GM23338 (cell line): ENCODE measurements around the gene HNF4A. TPM values are rescaled to one million over a fixed set of nuclear protein-coding genes. Genes with fewer than 3 reads are reported as not detected.

Experiments used
- ATAC-seq: fragments of 200-7000 bp; cut with Tn5 transposase; 3 replicates; pipeline ENCODE4 v1.9.1; 2020
- DNase-seq: peaks from one replicate; pipeline ENCODE4 v3.0.0-alpha.2; 2015; ENCODE audit warnings: low spot score
- H2AFZ ChIP-seq: fragments of 200-600 bp; sonication (generic); 2 replicates; pipeline ENCODE4 v1.8.0; 2016; ENCODE audit warnings: antibody characterized with exemption, mild to moderate bottlenecking, moderate library complexity
- H3F3A ChIP-seq: fragments of 200-600 bp; sonication (generic); replicated peaks from 2 replicates; pipeline ENCODE4 v1.8.0; 2017; ENCODE audit warnings: antibody characterized with exemption, mixed run types, low read depth
- H3K27ac ChIP-seq: fragments of 200-600 bp; sonication (generic); 2 replicates; pipeline ENCODE4 v1.6.1; 2016; ENCODE audit warnings: low read depth
- H3K27me3 ChIP-seq: fragments of 200-600 bp; sonication (generic); 2 replicates; pipeline ENCODE4 v1.8.0; 2016; ENCODE audit warnings: mild to moderate bottlenecking, mixed run types, moderate library complexity; ENCODE audit not compliant: insufficient read depth
- H3K36me3 ChIP-seq: fragments of 200-600 bp; sonication (generic); 2 replicates; pipeline ENCODE4 v1.8.0; 2016; ENCODE audit warnings: mild to moderate bottlenecking; ENCODE audit not compliant: insufficient read depth
- H3K4me1 ChIP-seq: fragments of 200-600 bp; sonication (generic); 2 replicates; pipeline ENCODE4 v1.8.0; 2016; ENCODE audit warnings: mild to moderate bottlenecking, moderate library complexity; ENCODE audit not compliant: insufficient read depth
- H3K4me2 ChIP-seq: fragments of 200-600 bp; sonication (generic); 2 replicates; pipeline ENCODE4 v1.7.1; 2017; ENCODE audit warnings: mixed run types
- H3K4me3 ChIP-seq: fragments of 200-600 bp; sonication (generic); 2 replicates; pipeline ENCODE4 v1.6.1; 2016; ENCODE audit warnings: mixed run types
- H3K79me2 ChIP-seq: fragments of 200-600 bp; sonication (generic); replicated peaks from 2 replicates; pipeline ENCODE4 v1.8.0; 2017; ENCODE audit warnings: mild to moderate bottlenecking; ENCODE audit not compliant: insufficient read depth
- H3K9me2 ChIP-seq: fragments of 200-600 bp; sonication (generic); 2 replicates; pipeline ENCODE4 v1.8.0; 2017; ENCODE audit not compliant: insufficient read depth
- H4K20me1 ChIP-seq: fragments of 200-600 bp; sonication (generic); replicated peaks from 2 replicates; pipeline ENCODE4 v1.8.0; 2017; ENCODE audit warnings: mild to moderate bottlenecking; ENCODE audit not compliant: insufficient read depth
- H3K27ac Mint-ChIP-seq: 2 replicates; pipeline ENCODE4 v1.8.0; 2020; ENCODE audit warnings: inconsistent platforms, mild to moderate bottlenecking, moderate library complexity, mixed read lengths
- H3K27me3 Mint-ChIP-seq: 3 replicates; pipeline ENCODE4 v1.8.0; 2022; ENCODE audit warnings: low read depth, mild to moderate bottlenecking, moderate library complexity, mixed read lengths, inconsistent platforms; ENCODE audit not compliant: insufficient read depth, poor library complexity
- H3K36me3 Mint-ChIP-seq: 3 replicates; pipeline ENCODE4 v1.8.0; 2021; ENCODE audit warnings: low read depth, mild to moderate bottlenecking, inconsistent platforms, moderate library complexity, mixed read lengths
- H3K4me1 Mint-ChIP-seq: 3 replicates; pipeline ENCODE4 v1.8.0; 2020; ENCODE audit warnings: mild to moderate bottlenecking, inconsistent platforms, mixed read lengths
- H3K4me3 Mint-ChIP-seq: 3 replicates; pipeline ENCODE4 v1.8.0; 2021; ENCODE audit warnings: moderate library complexity, mild to moderate bottlenecking, inconsistent platforms, mixed read lengths
- H3K9me3 Mint-ChIP-seq: 3 replicates; pipeline ENCODE4 v1.8.0; 2020; ENCODE audit warnings: moderate library complexity, mild to moderate bottlenecking, inconsistent platforms, mixed read lengths
- CREB1 ChIP-seq: fragments of 250-450 bp; sonication (Bioruptor Pico); IDR thresholded peaks from 2 replicates; pipeline ENCODE4 v1.5.0; 2020; ENCODE audit warnings: low read depth, mild to moderate bottlenecking, moderate library complexity
- EZH2 ChIP-seq: fragments of 200-600 bp; sonication (generic); IDR thresholded peaks from one replicate; pipeline ENCODE4 v1.8.0; 2017; ENCODE audit warnings: antibody characterized with exemption, mild to moderate bottlenecking, low read depth; ENCODE audit not compliant: unreplicated experiment
- EZH2phosphoT487 ChIP-seq: fragments of 200-600 bp; sonication (generic); IDR thresholded peaks from one replicate; pipeline ENCODE4 v1.8.1; 2018; ENCODE audit warnings: antibody characterized with exemption; ENCODE audit not compliant: unreplicated experiment
- JUNB ChIP-seq: IDR thresholded peaks from one replicate; pipeline ENCODE4 v1.6.1; 2016; ENCODE audit warnings: antibody characterized with exemption; ENCODE audit not compliant: unreplicated experiment
- NANOG ChIP-seq: IDR thresholded peaks from 2 replicates; pipeline ENCODE4 v1.6.1; 2016; ENCODE audit warnings: antibody characterized with exemption, borderline replicate concordance
- STAT1 ChIP-seq: IDR thresholded peaks from one replicate; pipeline ENCODE4 v1.6.1; 2016; ENCODE audit warnings: antibody characterized with exemption; ENCODE audit not compliant: unreplicated experiment
- ZNF114 ChIP-seq: fragments of 250-450 bp; sonication (Bioruptor Pico); IDR thresholded peaks from 2 replicates; pipeline ENCODE4 v1.5.0; 2020; ENCODE audit warnings: mild to moderate bottlenecking, moderate library complexity
- ZNF331 ChIP-seq: fragments of 250-450 bp; sonication (Bioruptor Pico); IDR thresholded peaks from 2 replicates; pipeline ENCODE4 v1.5.0; 2020; ENCODE audit warnings: low read depth, mild to moderate bottlenecking, moderate library complexity
- polyA plus RNA-seq: library from polyadenylated mRNA; unstranded; fragments of >200 nt; fragmentation: Nextera tagmentation; extraction: Ambion mirVana; gene quantifications from 2 replicates; pipeline ENCODE4 v1.2.1, GENCODE V29; 2016
- total RNA-seq: library from RNA; depleted of rRNA; stranded (reverse); fragments of >200 nt; shearing (Covaris generic); gene quantifications from 2 replicates; pipeline ENCODE4 v1.2.3, GENCODE V29; 2014
- TF ChIP-seq, protein P1 (sequence below): fragments of 250-450 bp; sonication (Bioruptor Pico); IDR thresholded peaks from 2 replicates; pipeline ENCODE4 v1.5.0; 2020; ENCODE audit warnings: mild to moderate bottlenecking, moderate library complexity
- TF ChIP-seq, protein P2 (sequence below), 2 experiments: fragments of 200-600 bp in 1 of 2; sonication (generic) in 1 of 2; conservative IDR thresholded peaks; 2 replicates each; pipeline versions ENCODE4 v1.5.1 to v1.6.1; 2016 to 2017; ENCODE audit warnings: antibody characterized with exemption in 2 of 2, low read depth in 2 of 2, mild to moderate bottlenecking in 2 of 2, moderate library complexity in 1 of 2
- TF ChIP-seq, protein P3 (sequence below): IDR thresholded peaks from one replicate; pipeline ENCODE4 v1.6.1; 2018; ENCODE audit warnings: antibody characterized with exemption; ENCODE audit not compliant: unreplicated experiment
- TF ChIP-seq, protein P4 (sequence below): IDR thresholded peaks from 2 replicates; pipeline ENCODE4 v1.6.1; 2016; ENCODE audit warnings: antibody characterized with exemption

Gene HNF4A
- total and polyA plus RNA-seq, 2 experiments from 2014 or later: not detected

DNA sequence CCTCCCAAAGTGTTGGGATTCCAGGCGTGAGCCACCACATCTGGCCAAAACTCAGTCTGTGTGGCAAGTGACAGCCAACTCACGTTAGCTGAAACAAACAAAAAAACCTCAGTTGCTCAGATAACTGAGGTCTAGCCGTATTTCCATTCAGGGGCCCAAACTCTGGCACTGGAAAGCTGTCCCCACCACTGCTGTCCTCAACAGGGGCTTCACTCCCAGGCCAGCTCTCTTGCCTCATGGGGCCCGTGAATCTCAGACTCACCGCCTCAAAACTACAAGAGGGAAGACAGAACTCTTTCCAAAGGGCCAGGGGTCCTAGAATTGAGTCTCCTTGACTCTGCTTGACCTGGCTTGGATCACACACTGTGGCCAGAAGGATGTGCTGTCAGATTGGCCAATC lies 127.6 kb downstream of the HNF4A start:
- Mint-ChIP-seq H3K9me3 (no peaks in the 10 kb centered on the region), H3K36me3 (peaks cover 20% of the 10 kb centered on the region), H3K4me3 (no peak overlapping the region), H3K27me3 (peaks cover 2% of the 10 kb centered on the region), H3K4me1 (no peaks in the 10 kb centered on the region), H3K27ac (no peak overlapping the region)
- Histone ChIP-seq H2AFZ (no peak overlapping the region), H3K4me3 (no peak overlapping the region), H3K4me2 (no peak overlapping the region), H3K36me3 (no peaks in the 10 kb centered on the region), H3K9me2 (no peaks in the 10 kb centered on the region), H3K79me2 (no peaks in the 10 kb centered on the region), H3K4me1 (no peaks in the 10 kb centered on the region), H3K27me3 (no peaks in the 10 kb centered on the region), H3F3A (no peaks in the 10 kb centered on the region), H3K27ac (no peak overlapping the region), H4K20me1 (no peaks in the 10 kb centered on the region; the same call in 1 of the 2 replicates)
- no peak for DNase-seq
- no peak for ATAC-seq
- TF ChIP-seq JUNB: no peak
- no peak for TF ChIP-seq ZNF114 (CRISPR knock-in tag)
- TF ChIP-seq, protein P1, sequence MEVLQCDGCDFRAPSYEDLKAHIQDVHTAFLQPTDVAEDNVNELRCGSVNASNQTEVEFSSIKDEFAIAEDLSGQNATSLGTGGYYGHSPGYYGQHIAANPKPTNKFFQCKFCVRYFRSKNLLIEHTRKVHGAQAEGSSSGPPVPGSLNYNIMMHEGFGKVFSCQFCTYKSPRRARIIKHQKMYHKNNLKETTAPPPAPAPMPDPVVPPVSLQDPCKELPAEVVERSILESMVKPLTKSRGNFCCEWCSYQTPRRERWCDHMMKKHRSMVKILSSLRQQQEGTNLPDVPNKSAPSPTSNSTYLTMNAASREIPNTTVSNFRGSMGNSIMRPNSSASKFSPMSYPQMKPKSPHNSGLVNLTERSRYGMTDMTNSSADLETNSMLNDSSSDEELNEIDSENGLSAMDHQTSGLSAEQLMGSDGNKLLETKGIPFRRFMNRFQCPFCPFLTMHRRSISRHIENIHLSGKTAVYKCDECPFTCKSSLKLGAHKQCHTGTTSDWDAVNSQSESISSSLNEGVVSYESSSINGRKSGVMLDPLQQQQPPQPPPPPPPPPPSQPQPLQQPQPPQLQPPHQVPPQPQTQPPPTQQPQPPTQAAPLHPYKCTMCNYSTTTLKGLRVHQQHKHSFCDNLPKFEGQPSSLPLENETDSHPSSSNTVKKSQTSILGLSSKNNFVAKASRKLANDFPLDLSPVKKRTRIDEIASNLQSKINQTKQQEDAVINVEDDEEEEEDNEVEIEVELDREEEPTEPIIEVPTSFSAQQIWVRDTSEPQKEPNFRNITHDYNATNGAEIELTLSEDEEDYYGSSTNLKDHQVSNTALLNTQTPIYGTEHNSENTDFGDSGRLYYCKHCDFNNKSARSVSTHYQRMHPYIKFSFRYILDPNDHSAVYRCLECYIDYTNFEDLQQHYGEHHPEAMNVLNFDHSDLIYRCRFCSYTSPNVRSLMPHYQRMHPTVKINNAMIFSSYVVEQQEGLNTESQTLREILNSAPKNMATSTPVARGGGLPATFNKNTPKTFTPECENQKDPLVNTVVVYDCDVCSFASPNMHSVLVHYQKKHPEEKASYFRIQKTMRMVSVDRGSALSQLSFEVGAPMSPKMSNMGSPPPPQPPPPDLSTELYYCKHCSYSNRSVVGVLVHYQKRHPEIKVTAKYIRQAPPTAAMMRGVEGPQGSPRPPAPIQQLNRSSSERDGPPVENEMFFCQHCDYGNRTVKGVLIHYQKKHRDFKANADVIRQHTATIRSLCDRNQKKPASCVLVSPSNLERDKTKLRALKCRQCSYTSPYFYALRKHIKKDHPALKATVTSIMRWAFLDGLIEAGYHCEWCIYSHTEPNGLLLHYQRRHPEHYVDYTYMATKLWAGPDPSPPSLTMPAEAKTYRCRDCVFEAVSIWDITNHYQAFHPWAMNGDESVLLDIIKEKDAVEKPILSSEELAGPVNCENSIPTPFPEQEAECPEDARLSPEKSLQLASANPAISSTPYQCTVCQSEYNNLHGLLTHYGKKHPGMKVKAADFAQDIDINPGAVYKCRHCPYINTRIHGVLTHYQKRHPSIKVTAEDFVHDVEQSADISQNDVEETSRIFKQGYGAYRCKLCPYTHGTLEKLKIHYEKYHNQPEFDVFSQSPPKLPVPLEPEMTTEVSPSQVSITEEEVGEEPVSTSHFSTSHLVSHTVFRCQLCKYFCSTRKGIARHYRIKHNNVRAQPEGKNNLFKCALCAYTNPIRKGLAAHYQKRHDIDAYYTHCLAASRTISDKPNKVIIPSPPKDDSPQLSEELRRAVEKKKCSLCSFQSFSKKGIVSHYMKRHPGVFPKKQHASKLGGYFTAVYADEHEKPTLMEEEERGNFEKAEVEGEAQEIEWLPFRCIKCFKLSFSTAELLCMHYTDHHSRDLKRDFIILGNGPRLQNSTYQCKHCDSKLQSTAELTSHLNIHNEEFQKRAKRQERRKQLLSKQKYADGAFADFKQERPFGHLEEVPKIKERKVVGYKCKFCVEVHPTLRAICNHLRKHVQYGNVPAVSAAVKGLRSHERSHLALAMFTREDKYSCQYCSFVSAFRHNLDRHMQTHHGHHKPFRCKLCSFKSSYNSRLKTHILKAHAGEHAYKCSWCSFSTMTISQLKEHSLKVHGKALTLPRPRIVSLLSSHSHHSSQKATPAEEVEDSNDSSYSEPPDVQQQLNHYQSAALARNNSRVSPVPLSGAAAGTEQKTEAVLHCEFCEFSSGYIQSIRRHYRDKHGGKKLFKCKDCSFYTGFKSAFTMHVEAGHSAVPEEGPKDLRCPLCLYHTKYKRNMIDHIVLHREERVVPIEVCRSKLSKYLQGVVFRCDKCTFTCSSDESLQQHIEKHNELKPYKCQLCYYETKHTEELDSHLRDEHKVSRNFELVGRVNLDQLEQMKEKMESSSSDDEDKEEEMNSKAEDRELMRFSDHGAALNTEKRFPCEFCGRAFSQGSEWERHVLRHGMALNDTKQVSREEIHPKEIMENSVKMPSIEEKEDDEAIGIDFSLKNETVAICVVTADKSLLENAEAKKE (CRISPR knock-in tag): no peak
- TF ChIP-seq, protein P2, sequence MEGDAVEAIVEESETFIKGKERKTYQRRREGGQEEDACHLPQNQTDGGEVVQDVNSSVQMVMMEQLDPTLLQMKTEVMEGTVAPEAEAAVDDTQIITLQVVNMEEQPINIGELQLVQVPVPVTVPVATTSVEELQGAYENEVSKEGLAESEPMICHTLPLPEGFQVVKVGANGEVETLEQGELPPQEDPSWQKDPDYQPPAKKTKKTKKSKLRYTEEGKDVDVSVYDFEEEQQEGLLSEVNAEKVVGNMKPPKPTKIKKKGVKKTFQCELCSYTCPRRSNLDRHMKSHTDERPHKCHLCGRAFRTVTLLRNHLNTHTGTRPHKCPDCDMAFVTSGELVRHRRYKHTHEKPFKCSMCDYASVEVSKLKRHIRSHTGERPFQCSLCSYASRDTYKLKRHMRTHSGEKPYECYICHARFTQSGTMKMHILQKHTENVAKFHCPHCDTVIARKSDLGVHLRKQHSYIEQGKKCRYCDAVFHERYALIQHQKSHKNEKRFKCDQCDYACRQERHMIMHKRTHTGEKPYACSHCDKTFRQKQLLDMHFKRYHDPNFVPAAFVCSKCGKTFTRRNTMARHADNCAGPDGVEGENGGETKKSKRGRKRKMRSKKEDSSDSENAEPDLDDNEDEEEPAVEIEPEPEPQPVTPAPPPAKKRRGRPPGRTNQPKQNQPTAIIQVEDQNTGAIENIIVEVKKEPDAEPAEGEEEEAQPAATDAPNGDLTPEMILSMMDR (conservative IDR thresholded peaks at IDR 0.05; ENCODE audit: low read depth in 2 of 2): no peak
- TF ChIP-seq EZH2: no peak
- TF ChIP-seq ZNF331 (CRISPR knock-in tag): no peak
- TF ChIP-seq, protein P3, sequence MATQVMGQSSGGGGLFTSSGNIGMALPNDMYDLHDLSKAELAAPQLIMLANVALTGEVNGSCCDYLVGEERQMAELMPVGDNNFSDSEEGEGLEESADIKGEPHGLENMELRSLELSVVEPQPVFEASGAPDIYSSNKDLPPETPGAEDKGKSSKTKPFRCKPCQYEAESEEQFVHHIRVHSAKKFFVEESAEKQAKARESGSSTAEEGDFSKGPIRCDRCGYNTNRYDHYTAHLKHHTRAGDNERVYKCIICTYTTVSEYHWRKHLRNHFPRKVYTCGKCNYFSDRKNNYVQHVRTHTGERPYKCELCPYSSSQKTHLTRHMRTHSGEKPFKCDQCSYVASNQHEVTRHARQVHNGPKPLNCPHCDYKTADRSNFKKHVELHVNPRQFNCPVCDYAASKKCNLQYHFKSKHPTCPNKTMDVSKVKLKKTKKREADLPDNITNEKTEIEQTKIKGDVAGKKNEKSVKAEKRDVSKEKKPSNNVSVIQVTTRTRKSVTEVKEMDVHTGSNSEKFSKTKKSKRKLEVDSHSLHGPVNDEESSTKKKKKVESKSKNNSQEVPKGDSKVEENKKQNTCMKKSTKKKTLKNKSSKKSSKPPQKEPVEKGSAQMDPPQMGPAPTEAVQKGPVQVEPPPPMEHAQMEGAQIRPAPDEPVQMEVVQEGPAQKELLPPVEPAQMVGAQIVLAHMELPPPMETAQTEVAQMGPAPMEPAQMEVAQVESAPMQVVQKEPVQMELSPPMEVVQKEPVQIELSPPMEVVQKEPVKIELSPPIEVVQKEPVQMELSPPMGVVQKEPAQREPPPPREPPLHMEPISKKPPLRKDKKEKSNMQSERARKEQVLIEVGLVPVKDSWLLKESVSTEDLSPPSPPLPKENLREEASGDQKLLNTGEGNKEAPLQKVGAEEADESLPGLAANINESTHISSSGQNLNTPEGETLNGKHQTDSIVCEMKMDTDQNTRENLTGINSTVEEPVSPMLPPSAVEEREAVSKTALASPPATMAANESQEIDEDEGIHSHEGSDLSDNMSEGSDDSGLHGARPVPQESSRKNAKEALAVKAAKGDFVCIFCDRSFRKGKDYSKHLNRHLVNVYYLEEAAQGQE: no peak
- TF ChIP-seq NANOG: no peak
- no peak for TF ChIP-seq STAT1
- no peak for TF ChIP-seq EZH2phosphoT487
- TF ChIP-seq, protein P4, sequence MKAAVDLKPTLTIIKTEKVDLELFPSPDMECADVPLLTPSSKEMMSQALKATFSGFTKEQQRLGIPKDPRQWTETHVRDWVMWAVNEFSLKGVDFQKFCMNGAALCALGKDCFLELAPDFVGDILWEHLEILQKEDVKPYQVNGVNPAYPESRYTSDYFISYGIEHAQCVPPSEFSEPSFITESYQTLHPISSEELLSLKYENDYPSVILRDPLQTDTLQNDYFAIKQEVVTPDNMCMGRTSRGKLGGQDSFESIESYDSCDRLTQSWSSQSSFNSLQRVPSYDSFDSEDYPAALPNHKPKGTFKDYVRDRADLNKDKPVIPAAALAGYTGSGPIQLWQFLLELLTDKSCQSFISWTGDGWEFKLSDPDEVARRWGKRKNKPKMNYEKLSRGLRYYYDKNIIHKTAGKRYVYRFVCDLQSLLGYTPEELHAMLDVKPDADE: no peak
- TF ChIP-seq CREB1 (CRISPR knock-in tag): no peak
